CD4-positive, alpha-beta T cell (primary cell): Measurements from ENCODE around the gene PPIL1. TPM values are rescaled to one million over a fixed set of nuclear protein-coding genes. Genes with fewer than 3 reads are reported as not detected.

Source experiments
- ATAC-seq: fragments of 200-7000 bp; cut with Tn5 transposase; one replicate; pipeline ENCODE4 v1.10.0; 2022; ENCODE audit warnings: mild to moderate bottlenecking; ENCODE audit not compliant: poor library complexity
- CTCF ChIA-PET: fragments of 350-600 bp; sonication (Branson Sonifier 250); formaldehyde crosslinking; loops from one replicate; lab custom pipeline; 2021; ENCODE audit warnings: antibody characterized with exemption, inconsistent platforms; lab: Charles Lee
- POLR2A ChIA-PET: fragments of 350-600 bp; sonication (Branson Sonifier 250); formaldehyde crosslinking; loops from one replicate; lab custom pipeline; 2021; ENCODE audit warnings: antibody characterized with exemption, inconsistent platforms; lab: Charles Lee
- DNase-seq, 14 experiments: peaks; one replicate each; pipeline ENCODE4 v3.0.0-alpha.2; 2013 to 2020; ENCODE audit warnings: mixed read lengths in 2 of 14
- H3K27ac ChIP-seq, 2 donors: one replicate each; pipeline versions ENCODE4 v1.5.1 to v1.7.0; 2013; ENCODE audit warnings: low read length in 2 of 2, low read depth in 1 of 2, mild to moderate bottlenecking in 1 of 2
- H3K27me3 ChIP-seq, 2 experiments: 1 replicate in 1 of 2; 2 replicates in 1 of 2; pipeline versions ENCODE4 v1.6.1 to v1.7.0; 2013; ENCODE audit warnings: low read length in 2 of 2, control low read depth in 1 of 2, mild to moderate bottlenecking in 1 of 2, moderate library complexity in 1 of 2; ENCODE audit not compliant: insufficient read depth in 2 of 2, control insufficient read depth in 1 of 2
- H3K36me3 ChIP-seq: one replicate; pipeline ENCODE4 v1.6.1; 2013; ENCODE audit warnings: low read length, control low read depth; ENCODE audit not compliant: insufficient read depth
- H3K4me1 ChIP-seq: one replicate; pipeline ENCODE4 v1.6.1; 2013; ENCODE audit warnings: low read length, control low read depth; ENCODE audit not compliant: insufficient read depth
- H3K4me3 ChIP-seq: one replicate; pipeline ENCODE4 v1.5.1; 2013; ENCODE audit warnings: mild to moderate bottlenecking, low read length, moderate library complexity
- H3K9me3 ChIP-seq, 2 experiments: 1 replicate in 1 of 2; 2 replicates in 1 of 2; pipeline versions ENCODE4 v1.6.1 to v1.7.0; 2013; ENCODE audit warnings: low read length in 2 of 2, mild to moderate bottlenecking in 2 of 2, control low read depth in 1 of 2, moderate library complexity in 1 of 2; ENCODE audit not compliant: control insufficient read depth in 1 of 2, insufficient read depth in 1 of 2
- H3K27ac Mint-ChIP-seq: one replicate; pipeline ENCODE4 v1.8.0; 2020; ENCODE audit warnings: mixed read lengths
- H3K27me3 Mint-ChIP-seq: one replicate; pipeline ENCODE4 v1.8.0; 2021; ENCODE audit warnings: mixed read lengths
- H3K36me3 Mint-ChIP-seq: one replicate; pipeline ENCODE4 v1.8.0; 2021; ENCODE audit warnings: low read depth, mixed read lengths
- H3K4me1 Mint-ChIP-seq: one replicate; pipeline ENCODE4 v1.8.0; 2021; ENCODE audit warnings: low read depth, mixed read lengths
- H3K4me3 Mint-ChIP-seq: one replicate; pipeline ENCODE4 v1.8.0; 2020; ENCODE audit warnings: mild to moderate bottlenecking, mixed read lengths
- H3K9me3 Mint-ChIP-seq: one replicate; pipeline ENCODE4 v1.8.0; 2020; ENCODE audit warnings: mixed read lengths
- CTCF ChIP-seq: fragments of 200-600 bp; IDR thresholded peaks from one replicate; pipeline ENCODE4 v1.8.0; 2022; ENCODE audit warnings: antibody characterized with exemption, mild to moderate bottlenecking
- intact Hi-C, 2 experiments: fragments of 100-400 bp; cut with DNase I in 1 of 2; cut with micrococcal nuclease in 1 of 2; formaldehyde crosslinking; loops; one replicate each; pipeline versions ENCODE4 v1.15.1 to v1.9.0; 2023 to 2025; cut with DNase I, micrococcal nuclease
- total RNA-seq, 174 experiments: library from RNA in 2 of 174; stranded (reverse) in 2 of 174; gene quantifications; one replicate each; pipeline ENCODE4 v1.2.3 and lab custom pipeline; 2021 to 2026

PPIL1 gene
- total RNA-seq, 2 experiments from 2014 or later: 1.8 to 2.2 TPM

- H3K4me3 ChIP-seq: peak overlapping the region; percentile 48
- TF ChIP-seq CTCF: no peak
- DNase-seq: peak in 10 of 14 experiments; percentile 12 to 67 (median 35)
- Mint-ChIP-seq H3K27me3 (peaks cover 28% of the 10 kb centered on the region), H3K9me3 (no peaks in the 10 kb centered on the region), H3K4me3 (peak overlapping the region; percentile 85), H3K4me1 (peaks cover 16% of the 10 kb centered on the region), H3K36me3 (no peaks in the 10 kb centered on the region), H3K27ac (no peak overlapping the region)
- peaks cover 30 to 34% of the 10 kb centered on the region in 2 experiments for H3K27me3 ChIP-seq
- intact Hi-C loops: no loop called here
- peaks cover 0 to 15% of the 10 kb centered on the region in 2 experiments for H3K9me3 ChIP-seq
- no peaks in the 10 kb centered on the region for H3K36me3 ChIP-seq
- CTCF ChIA-PET: interaction anchor here (1.0 kb wide), 1 partner anchor 12 kb away, joined by 3 read pairs; no protein-coding TSS in a partner anchor
- POLR2A ChIA-PET: no interaction called here
- peak; percentile 52 for ATAC-seq
- H3K27ac ChIP-seq: no peak overlapping the region
- H3K4me1 ChIP-seq: peaks cover 19% of the 10 kb centered on the region
These were observed 33.9 kb downstream of the PPIL1 start for GRCh38 chr6:36840432-36841403.

DNA sequence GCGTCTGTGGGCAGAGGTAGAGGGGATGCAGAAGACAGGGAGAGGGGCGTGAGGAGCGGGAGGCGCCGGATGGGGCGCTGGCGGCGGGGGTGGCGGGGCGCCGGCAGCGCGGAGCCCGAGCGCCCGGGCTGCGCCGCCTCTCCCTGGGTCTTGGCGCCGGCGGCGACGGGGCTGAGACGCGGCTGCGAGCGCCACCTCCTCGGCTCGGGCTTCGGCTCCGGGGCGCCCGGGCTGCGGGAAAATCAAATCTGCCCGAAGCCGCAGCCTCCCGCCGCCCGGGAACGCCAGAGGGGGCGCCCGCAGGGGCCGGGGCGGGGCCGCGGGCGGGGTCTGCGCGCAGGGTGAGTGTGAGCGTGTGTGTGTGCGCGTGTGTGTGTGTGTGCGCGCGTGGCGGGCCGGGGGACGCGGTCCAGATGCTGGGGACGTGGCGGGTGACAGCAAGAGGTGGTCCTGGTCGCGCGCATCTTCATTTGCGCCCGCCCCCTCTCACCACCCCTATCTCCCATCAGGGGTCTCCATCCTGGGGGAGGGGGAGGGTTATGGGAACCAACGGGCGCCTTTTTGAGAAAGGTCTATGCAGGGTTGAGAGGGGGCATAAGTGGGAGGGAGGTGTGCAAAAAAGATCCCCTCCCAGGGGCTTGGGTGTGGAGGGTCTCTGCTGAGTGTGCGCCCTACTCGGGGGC lies 34.7 kb downstream of the PPIL1 start:
- H3K36me3 Mint-ChIP-seq: no peaks in the 10 kb centered on the region
- POLR2A ChIA-PET: no interaction called here
- Histone ChIP-seq H3K9me3 (peaks cover 0 to 15% of the 10 kb centered on the region in 2 experiments), H3K4me3 (peak overlapping the region; percentile 48), H3K4me1 (peaks cover 19% of the 10 kb centered on the region), H3K36me3 (no peaks in the 10 kb centered on the region), H3K27me3 (peaks cover 30 to 34% of the 10 kb centered on the region in 2 experiments), H3K27ac (no peak overlapping the region)
- TF ChIP-seq CTCF: no peak
- peak overlapping the region; percentile 79 for H3K4me3 Mint-ChIP-seq
- peaks cover 28% of the 10 kb centered on the region for H3K27me3 Mint-ChIP-seq
- H3K4me1 Mint-ChIP-seq: peaks cover 16% of the 10 kb centered on the region
- ATAC-seq (peak; percentile 68), DNase-seq (peak in 13 of 14 experiments; percentile 19 to 72 (median 32))
- CTCF ChIA-PET: interaction anchor here (1.0 kb wide), 1 partner anchor 12 kb away, joined by 3 read pairs; no protein-coding TSS in a partner anchor
- intact Hi-C loops: no loop called here
- H3K27ac Mint-ChIP-seq: no peak overlapping the region
- no peaks in the 10 kb centered on the region for H3K9me3 Mint-ChIP-seq

DNA sequence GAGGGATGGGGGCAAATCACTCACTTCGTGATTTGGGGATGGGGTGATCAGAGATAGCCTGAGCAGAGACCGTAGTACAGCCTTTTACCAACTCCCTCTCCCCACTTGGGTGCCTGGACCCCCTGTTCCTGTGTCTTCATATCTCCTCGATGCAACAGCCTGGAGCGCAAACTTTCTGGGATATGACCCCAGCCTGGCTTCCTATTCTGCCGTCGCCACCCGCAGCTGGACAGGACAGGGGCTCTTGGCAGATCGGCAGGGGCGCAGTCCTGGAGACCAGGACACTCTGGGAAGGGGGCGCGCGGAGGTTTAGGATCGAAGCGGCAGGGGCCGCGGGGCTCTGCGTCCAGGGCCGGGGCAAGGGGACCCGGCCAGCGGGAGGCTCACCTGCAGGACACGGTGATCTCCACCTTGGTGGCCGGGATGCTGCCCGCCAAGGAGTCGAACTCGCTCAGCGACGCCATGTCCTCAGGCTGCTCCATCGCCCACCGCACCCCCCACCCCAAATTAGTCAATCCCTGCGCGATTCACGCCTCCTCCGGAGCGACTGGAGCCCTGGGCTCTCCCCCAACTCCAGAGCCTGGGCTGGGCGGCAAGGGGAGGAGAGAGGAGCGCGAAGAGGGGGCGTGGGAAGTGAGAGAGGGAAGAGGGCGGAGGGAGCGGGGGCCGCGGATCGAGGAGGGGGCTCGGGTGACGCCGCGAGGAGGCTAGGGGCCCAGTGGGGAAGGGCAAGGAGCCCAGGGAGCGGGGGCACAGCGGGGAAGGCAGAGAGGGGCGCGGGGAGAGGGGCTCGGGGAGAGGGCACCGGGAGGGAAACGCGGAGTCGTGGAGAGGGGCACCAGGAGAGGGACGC lies 35.5 kb downstream of the PPIL1 start, which contains the start of gene CPNE5:
Gene CPNE5, minus strand, starts transcription at position 549 of the 853 bp plus-strand sequence. Its CDS starts 67 bp downstream, at position 482.
- peaks cover 28% of the 10 kb centered on the region for H3K27me3 Mint-ChIP-seq
- intact Hi-C loops: no loop called here

More for the DNA sequence above, 35.5 kb downstream of the PPIL1 start, which contains the start of gene CPNE5:
- DNase-seq (peak in 1 of 14 experiments; percentile 34), ATAC-seq (peak; percentile 22)
- Mint-ChIP-seq H3K9me3 (no peaks in the 10 kb centered on the region), H3K4me3 (peak within 1 kb of the TSS; percentile 79), H3K36me3 (no peaks in the 10 kb centered on the region), H3K4me1 (peaks cover 16% of the 10 kb centered on the region), H3K27ac (no peak within 1 kb of the TSS)
- no peaks in the 10 kb centered on the region for H3K36me3 ChIP-seq
- H3K9me3 ChIP-seq: peaks cover 0 to 15% of the 10 kb centered on the region in 2 experiments
- peak within 1 kb of the TSS; percentile 48 for H3K4me3 ChIP-seq
- H3K27ac ChIP-seq: no peak within 1 kb of the TSS
- ChIA-PET POLR2A (no interaction called here), CTCF (no interaction called here)
- peaks cover 30 to 34% of the 10 kb centered on the region in 2 experiments for H3K27me3 ChIP-seq
- no peak for TF ChIP-seq CTCF
- peaks cover 19% of the 10 kb centered on the region for H3K4me1 ChIP-seq
